ENCODE results near the gene EXOC6B. TPM values are rescaled to one million over a fixed set of nuclear protein-coding genes. Genes with fewer than 3 reads are reported as not detected.

EXOC6B gene
- total and polyA plus RNA-seq, 5 donors: 17.5 to 127 (median 117) TPM

DNA sequence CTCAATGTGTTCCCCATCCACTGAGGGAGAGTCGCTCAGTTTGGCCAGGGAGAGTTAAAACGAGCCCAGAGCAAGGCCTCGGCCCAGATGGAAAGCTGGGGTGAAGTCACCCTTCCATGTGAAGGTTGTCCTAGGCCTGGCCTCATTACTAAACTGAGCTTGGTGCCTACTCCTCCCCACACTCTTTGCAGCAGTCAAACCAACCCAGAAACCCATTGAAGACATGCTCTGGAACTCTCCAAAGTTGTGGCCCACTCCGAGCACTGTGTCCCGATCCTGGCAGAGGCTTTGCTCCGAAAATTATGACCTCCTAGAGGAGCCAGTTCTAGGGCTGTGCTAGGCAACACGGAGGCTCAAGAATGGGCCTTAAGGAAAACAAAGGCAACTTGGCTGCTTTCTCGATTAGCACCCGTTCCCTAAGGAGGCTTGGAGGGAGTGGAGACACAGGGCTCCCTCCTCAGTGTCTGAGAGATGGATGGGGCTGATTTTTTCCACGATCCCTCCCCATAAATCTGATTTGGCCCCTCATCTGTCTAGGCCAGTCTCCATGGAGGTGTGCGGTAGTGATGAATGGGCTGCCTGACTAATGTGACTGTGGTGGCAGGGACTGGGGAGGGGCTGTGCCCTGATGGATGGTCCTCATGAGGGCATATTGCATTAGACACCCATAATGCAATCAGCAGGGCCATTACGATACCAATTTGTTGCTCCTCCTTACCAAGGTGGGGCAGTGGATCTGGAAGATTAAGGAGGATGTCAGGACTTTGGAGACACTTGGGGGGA, 666.4 kb downstream of the EXOC6B start:
- DNase-seq (no peak), ATAC-seq (no peak)
- Histone ChIP-seq H3K4me3 (ENCODE audit: low read length) (no peak overlapping the region), H3K9me3 (ENCODE audit: control insufficient read depth, low read length) (no peaks in the 10 kb centered on the region), H3K27ac (ENCODE audit: low read length) (no peak overlapping the region), H3K4me1 (ENCODE audit: control insufficient read depth, insufficient read depth, low read length) (no peaks in the 10 kb centered on the region), H3K27me3 (ENCODE audit: control insufficient read depth, insufficient read depth) (no peaks in the 10 kb centered on the region)
- WGBS: 92% methylated on average over 12 of the region's 12 CpGs
- intact Hi-C loops (cut with DNase I): no loop called here

- ATAC-seq (no peak), DNase-seq (no peak)
- no peaks in the 10 kb centered on the region for H3K9me3 ChIP-seq (ENCODE audit: control insufficient read depth, low read length)
- H3K4me1 ChIP-seq (ENCODE audit: control insufficient read depth, insufficient read depth, low read length): no peaks in the 10 kb centered on the region
- 87% methylated on average over 8 of the region's 8 CpGs for WGBS
- H3K27me3 ChIP-seq (ENCODE audit: control insufficient read depth, insufficient read depth): no peaks in the 10 kb centered on the region
- no peak overlapping the region for H3K27ac ChIP-seq (ENCODE audit: low read length)
- no peak overlapping the region for H3K4me3 ChIP-seq (ENCODE audit: low read length)
- intact Hi-C loops (cut with DNase I): no loop called here
These were observed 667.7 kb downstream of the EXOC6B start for GRCh38 chr2:72157871-72158771.

- WGBS: 77% methylated on average over 2 of the region's 2 CpGs
- Histone ChIP-seq H3K4me1 (ENCODE audit: control insufficient read depth, insufficient read depth, low read length) (no peaks in the 10 kb centered on the region), H3K9me3 (ENCODE audit: control insufficient read depth, low read length) (no peaks in the 10 kb centered on the region), H3K4me3 (ENCODE audit: low read length) (no peak overlapping the region), H3K27ac (ENCODE audit: low read length) (no peak overlapping the region), H3K27me3 (ENCODE audit: control insufficient read depth, insufficient read depth) (no peaks in the 10 kb centered on the region)
- ATAC-seq: no peak
- intact Hi-C loops (cut with DNase I): no loop called here
- no peak for DNase-seq
These were observed 669.0 kb downstream of the EXOC6B start for GRCh38 chr2:72156872-72157271.

- H3K4me3 ChIP-seq (ENCODE audit: low read length): no peak overlapping the region
- ATAC-seq (no peak), DNase-seq (no peak)
- H3K27ac ChIP-seq (ENCODE audit: low read length): no peak overlapping the region
- H3K4me1 ChIP-seq (ENCODE audit: control insufficient read depth, insufficient read depth, low read length): no peaks in the 10 kb centered on the region
- intact Hi-C loops (cut with DNase I): no loop called here
- WGBS: 92% methylated on average over 5 of the region's 5 CpGs
- H3K27me3 ChIP-seq (ENCODE audit: control insufficient read depth, insufficient read depth): no peaks in the 10 kb centered on the region
- no peaks in the 10 kb centered on the region for H3K9me3 ChIP-seq (ENCODE audit: control insufficient read depth, low read length)
These were observed 670.1 kb downstream of the EXOC6B start for GRCh38 chr2:72155737-72156136.

DNA sequence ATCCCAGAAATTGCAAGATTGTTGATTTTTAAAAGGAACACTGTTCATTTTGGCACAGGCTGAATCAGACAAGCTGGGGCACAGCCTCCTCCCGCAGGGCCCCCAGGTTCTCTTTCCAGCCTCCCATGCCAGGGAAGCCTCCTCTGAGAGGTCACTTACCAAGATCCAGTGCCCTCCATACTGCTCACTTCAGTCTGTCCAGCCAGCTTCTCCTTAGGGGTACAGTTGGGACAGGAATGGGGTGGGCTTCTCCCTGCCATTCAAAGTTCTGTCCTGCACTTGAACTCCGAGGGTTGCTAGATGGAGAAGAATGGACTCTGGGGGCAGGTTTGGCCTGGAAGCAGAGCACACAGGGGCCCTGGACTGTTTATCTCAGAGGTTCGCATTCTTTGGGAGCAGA, 670.7 kb downstream of the EXOC6B start:
- no peak overlapping the region for H3K4me3 ChIP-seq (ENCODE audit: low read length)
- no peaks in the 10 kb centered on the region for H3K4me1 ChIP-seq (ENCODE audit: control insufficient read depth, insufficient read depth, low read length)
- H3K9me3 ChIP-seq (ENCODE audit: control insufficient read depth, low read length): no peaks in the 10 kb centered on the region
- ATAC-seq: no peak
- intact Hi-C loops (cut with DNase I): no loop called here
- no peaks in the 10 kb centered on the region for H3K27me3 ChIP-seq (ENCODE audit: control insufficient read depth, insufficient read depth)
- H3K27ac ChIP-seq (ENCODE audit: low read length): no peak overlapping the region
- DNase-seq: no peak
- WGBS: 79% methylated on average over 3 of the region's 3 CpGs

DNA sequence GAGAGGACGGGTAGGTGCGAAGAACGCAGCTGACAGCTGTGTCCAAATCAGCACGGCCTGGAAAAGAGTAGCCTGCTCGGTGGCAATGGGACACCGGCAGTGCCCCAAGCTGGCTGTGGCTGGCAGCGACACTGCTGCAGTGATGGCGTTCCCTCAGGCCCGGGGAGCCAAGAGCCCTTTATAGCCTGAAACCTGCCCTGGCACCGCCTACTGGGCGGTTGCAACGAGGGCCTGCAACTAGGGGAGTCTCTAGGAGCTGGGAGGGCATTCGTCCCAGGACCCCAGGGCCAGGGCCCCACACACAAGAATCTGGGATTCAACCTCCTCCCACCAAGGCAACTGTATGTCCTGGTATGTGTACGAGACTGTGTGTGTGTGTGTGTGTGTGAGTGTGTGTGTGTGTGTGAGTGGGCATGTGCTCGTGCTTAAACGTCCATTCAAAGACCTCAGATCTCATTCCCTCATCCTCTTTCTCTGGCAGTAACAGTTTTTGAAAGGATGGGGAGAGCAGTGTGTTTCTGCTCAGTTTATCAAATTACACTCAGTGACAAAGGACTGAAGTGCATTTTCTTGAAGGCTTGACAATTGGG, 671.4 kb downstream of the EXOC6B start:
- no peak for ATAC-seq
- 80% methylated on average over 16 of the region's 16 CpGs for WGBS
- Histone ChIP-seq H3K9me3 (ENCODE audit: control insufficient read depth, low read length) (no peaks in the 10 kb centered on the region), H3K4me3 (ENCODE audit: low read length) (no peak overlapping the region), H3K27me3 (ENCODE audit: control insufficient read depth, insufficient read depth) (no peaks in the 10 kb centered on the region), H3K4me1 (ENCODE audit: control insufficient read depth, insufficient read depth, low read length) (no peaks in the 10 kb centered on the region), H3K27ac (ENCODE audit: low read length) (no peak overlapping the region)
- DNase-seq: no peak
- intact Hi-C loops (cut with DNase I): loop anchor here in 3 of 4 donors (5.0 kb wide), 3 partner anchors 232 to 607 kb away; no protein-coding TSS in a partner anchor

DNA sequence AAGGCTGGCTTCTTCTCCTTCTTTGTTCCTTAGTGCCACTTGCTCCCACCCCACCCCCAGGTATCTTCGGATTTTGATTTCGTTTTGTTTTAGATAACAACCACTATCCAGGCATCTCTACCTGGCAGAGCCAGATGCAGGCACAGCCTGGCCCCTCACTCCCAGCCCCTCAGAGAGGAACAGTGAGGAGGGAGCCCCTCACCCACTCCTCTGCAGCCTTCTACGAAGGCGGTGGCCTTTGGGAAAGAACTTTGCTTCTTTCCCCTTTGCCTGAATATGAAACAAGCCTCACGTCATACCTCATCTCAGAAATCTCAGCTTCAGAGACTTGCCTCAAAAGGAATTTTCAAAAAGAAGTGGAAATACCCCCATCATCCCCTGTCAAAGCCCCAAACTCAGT, 671.9 kb downstream of the EXOC6B start:
- intact Hi-C loops (cut with DNase I): loop anchor here in 3 of 4 donors (5.0 kb wide), 3 partner anchors 232 to 607 kb away; no protein-coding TSS in a partner anchor
- no peaks in the 10 kb centered on the region for H3K27me3 ChIP-seq (ENCODE audit: control insufficient read depth, insufficient read depth)
- H3K27ac ChIP-seq (ENCODE audit: low read length): no peak overlapping the region
- DNase-seq (no peak), ATAC-seq (no peak)
- no peak overlapping the region for H3K4me3 ChIP-seq (ENCODE audit: low read length)
- 88% methylated on average over 5 of the region's 5 CpGs for WGBS
- H3K4me1 ChIP-seq (ENCODE audit: control insufficient read depth, insufficient read depth, low read length): peaks cover 3% of the 10 kb centered on the region
- H3K9me3 ChIP-seq (ENCODE audit: control insufficient read depth, low read length): no peaks in the 10 kb centered on the region

- no peak for ATAC-seq
- H3K27ac ChIP-seq (ENCODE audit: low read length): no peak overlapping the region
- no peaks in the 10 kb centered on the region for H3K9me3 ChIP-seq (ENCODE audit: control insufficient read depth, low read length)
- intact Hi-C loops (cut with DNase I): loop anchor here in 3 of 4 donors (5.0 kb wide), 3 partner anchors 231 to 606 kb away; no protein-coding TSS in a partner anchor
- no peaks in the 10 kb centered on the region for H3K27me3 ChIP-seq (ENCODE audit: control insufficient read depth, insufficient read depth)
- no peak overlapping the region for H3K4me3 ChIP-seq (ENCODE audit: low read length)
- peaks cover 3% of the 10 kb centered on the region for H3K4me1 ChIP-seq (ENCODE audit: control insufficient read depth, insufficient read depth, low read length)
- 83% methylated on average over 18 of the region's 18 CpGs for WGBS
- no peak for DNase-seq
These were observed 672.6 kb downstream of the EXOC6B start for GRCh38 chr2:72153026-72153791.

DNA sequence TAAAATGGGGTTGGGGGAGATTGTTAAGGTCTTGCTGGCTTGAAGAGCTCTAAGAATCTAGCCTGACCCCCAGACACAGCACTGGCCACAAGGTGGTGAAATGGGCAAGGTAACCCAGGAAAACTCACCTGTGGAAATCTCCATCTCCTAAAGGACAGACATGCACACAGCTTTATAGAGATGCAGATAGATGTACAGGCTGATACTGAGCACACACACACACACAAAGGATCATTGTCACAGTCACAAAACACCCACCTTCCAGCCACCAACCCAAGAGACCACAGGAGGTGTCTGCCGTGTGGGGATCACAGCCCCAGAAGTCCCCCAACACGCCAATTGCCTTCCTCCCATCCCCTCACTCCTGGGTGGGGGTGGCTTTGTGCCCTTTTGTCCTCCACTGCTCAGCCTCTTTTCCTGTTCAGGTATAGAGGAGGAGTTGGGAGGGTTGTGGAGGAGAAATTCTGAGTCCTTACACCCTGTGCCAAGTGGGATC, 674.9 kb downstream of the EXOC6B start:
- Histone ChIP-seq H3K27me3 (ENCODE audit: control insufficient read depth, insufficient read depth) (no peaks in the 10 kb centered on the region), H3K27ac (ENCODE audit: low read length) (no peak overlapping the region), H3K4me1 (ENCODE audit: control insufficient read depth, insufficient read depth, low read length) (peaks cover 3% of the 10 kb centered on the region), H3K4me3 (ENCODE audit: low read length) (no peak overlapping the region), H3K9me3 (ENCODE audit: control insufficient read depth, low read length) (no peaks in the 10 kb centered on the region)
- DNase-seq (peak in 1 of 3 donors; percentile 35), ATAC-seq (no peak)
- intact Hi-C loops (cut with DNase I): loop anchor here (2.0 to 5.0 kb wide), 5 partner anchors 229 to 606 kb away; no protein-coding TSS in a partner anchor
- WGBS: 65% methylated on average over 2 of the region's 2 CpGs

- H3K27me3 ChIP-seq (ENCODE audit: control insufficient read depth, insufficient read depth): no peaks in the 10 kb centered on the region
- peaks cover 3% of the 10 kb centered on the region for H3K4me1 ChIP-seq (ENCODE audit: control insufficient read depth, insufficient read depth, low read length)
- no peak overlapping the region for H3K27ac ChIP-seq (ENCODE audit: low read length)
- H3K4me3 ChIP-seq (ENCODE audit: low read length): peak overlapping the region; percentile 68
- 5% methylated on average over 28 of the region's 28 CpGs for WGBS
- DNase-seq (peak; percentile 69 to 84 (median 82)), ATAC-seq (peak; percentile 75 to 80)
- H3K9me3 ChIP-seq (ENCODE audit: control insufficient read depth, low read length): no peaks in the 10 kb centered on the region
- intact Hi-C loops (cut with DNase I): loop anchor here (2.0 to 5.0 kb wide), 5 partner anchors 228 to 606 kb away; no protein-coding TSS in a partner anchor
These were observed 675.5 kb downstream of the EXOC6B start for GRCh38 chr2:72150157-72150860.
